Muscle of arm (tissue), 12 donors: ENCODE measurements around the gene GOSR1. TPM values are rescaled to one million over a fixed set of nuclear protein-coding genes. Genes with fewer than 3 reads are reported as not detected.
"Not testable (repeated sequence)": the region's sequence is repeated elsewhere in the genome, so short reads cannot be mapped to it uniquely, and the experiment has no call there.

Source experiments
- DNase-seq: peaks from one replicate; pipeline ENCODE4 v3.0.0-alpha.2; 2013
- polyA plus RNA-seq, 12 donors: library from polyadenylated mRNA; unstranded; fragments of 120-200 nt; gene quantifications; one replicate each; pipeline ENCODE4 v1.2.1, GENCODE V29; 2013; ENCODE audit not compliant: insufficient read length in 12 of 12

Gene GOSR1
- polyA plus RNA-seq, 12 donors, result 18.9 to 41.6 (median 31.4) TPM; not detected in 1

- DNase-seq, result no peak
These were observed 82.4 kb downstream of the GOSR1 start for GRCh38 chr17:30559656-30560055.

DNA sequence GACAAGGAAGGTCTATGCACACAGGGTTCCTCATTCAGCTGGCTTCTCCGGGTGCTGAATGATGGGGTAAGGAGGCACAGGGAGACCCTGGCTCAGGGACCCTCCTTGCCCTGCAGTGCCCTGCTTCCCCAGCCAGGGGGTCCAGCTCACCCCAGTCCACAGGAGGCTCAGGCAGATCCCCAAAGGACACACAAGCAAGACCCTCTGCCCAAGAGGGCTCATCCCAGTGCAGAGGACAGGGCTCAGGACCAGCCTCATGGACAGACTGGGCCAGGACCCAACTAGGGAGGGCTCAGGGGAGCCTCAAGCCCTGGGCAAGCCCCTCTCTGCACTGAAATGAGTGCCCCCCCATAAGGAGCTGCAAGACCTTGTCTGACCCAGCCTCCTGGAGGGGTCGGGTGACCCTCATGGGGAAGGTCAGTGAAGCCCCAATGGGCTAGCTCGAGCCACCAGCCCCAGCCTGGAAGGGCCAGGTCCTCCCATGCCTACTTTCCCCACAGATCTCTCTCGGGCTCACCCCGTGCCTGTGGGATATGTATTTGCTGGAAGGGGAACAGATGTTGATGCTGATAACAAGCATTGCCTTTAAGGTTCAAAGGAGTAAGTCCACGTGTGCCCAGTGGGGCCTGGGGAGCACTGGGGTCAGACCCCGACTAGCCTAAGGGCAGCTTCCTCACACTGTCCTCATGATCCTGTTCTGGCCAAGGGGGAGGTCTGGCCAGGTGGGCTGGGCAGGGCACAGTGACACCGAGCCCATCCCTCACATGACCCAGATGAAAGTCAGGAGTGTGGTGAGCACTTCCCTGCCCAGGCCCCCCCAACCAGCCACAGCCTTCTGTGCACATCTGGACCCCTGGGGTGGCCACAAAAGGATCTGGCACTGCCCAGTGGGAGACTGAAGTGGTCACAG, 83.2 kb downstream of the GOSR1 start:
- DNase-seq, result not testable (repeated sequence)

GRCh38 chr17:30561766-30562165, 84.6 kb downstream of the GOSR1 start:
- DNase-seq, result not testable (repeated sequence)

DNA sequence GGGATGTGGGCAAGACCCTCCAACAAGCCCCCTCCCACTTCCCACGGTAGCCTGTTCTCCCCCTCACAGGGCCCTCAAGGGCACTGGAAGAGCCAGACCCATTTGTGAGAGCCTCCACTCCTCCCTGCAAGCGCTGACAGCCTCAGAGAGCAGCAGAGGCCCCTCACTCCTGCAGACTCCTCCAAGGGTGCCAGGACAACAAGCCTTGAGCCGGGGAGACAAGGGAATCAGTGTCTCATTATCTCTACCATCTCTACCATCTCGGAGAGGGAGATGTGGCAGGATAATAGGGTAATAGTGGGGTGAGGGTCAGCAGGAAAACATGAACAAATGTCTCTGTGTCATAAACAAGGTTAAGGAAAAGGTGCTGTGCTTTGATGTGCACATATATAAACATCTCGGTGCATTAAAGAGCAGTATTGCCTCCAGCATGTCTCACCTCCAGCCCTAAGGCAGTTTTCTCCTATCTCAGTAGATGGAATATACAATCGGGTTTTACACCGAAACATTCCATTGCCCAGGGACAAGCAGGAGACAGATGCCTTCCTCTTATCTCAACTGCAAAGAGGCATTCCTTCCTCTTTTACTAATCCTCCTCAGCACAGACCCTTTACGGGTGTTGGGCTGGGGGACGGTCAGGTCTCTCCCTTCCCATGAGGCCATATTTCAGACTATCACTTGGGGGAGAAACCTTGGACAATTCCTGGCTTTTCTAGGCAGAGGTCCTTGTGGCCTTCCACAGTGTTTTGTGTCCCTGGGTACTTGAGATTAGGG, 86.1 kb downstream of the GOSR1 start:
- not testable (repeated sequence) for DNase-seq

GRCh38 chr17:30563905-30564390, 86.7 kb downstream of the GOSR1 start:
- not testable (repeated sequence) for DNase-seq

GRCh38 chr17:30564422-30565072, 87.3 kb downstream of the GOSR1 start:
- not testable (repeated sequence) for DNase-seq

DNA sequence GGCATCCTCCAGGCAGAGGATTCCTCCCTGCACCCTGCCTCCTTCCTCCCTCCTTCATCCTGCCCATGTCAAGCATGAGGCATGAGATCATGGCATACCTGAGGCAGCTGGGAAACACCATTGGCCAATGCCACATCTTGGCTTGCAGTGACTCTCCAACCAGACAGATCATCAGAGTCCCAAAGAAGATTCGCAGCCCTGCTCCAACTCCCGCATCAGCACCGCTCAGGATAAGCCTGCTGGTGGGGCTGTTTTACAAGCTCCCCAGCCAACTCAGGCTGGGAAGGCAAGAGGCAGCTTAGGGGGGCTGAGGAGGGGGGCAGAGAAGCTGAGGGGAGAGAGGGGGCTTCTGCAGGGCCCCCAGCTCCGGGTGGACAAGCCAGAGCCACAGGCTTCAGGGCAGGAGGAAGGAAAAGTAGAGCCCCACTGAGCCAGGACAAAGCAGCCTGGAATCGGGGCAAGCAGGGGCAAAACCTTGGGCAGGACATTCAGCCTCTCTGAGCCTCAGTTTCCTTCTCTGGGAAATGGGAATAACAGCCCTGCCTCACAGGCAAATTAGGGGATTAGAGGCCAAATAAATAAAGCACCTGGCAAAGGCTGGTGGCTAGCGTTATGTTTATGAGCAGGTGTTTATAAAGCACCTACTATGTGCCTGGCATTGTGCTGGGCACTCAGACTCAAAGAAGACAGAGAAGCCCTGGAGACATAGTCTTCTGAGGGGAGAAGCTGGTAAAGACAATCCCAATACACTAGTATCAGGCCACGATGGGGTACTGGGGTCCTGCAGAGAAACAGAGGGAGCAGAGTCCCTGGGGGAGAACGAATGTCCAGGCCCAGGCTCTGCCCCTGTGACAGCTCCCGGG, 88.1 kb downstream of the GOSR1 start:
- DNase-seq, result no peak

GRCh38 chr17:30566104-30566503, 88.9 kb downstream of the GOSR1 start:
- DNase-seq, result not testable (repeated sequence)

GRCh38 chr17:30566516-30567225, 89.5 kb downstream of the GOSR1 start:
- not testable (repeated sequence) for DNase-seq

DNA sequence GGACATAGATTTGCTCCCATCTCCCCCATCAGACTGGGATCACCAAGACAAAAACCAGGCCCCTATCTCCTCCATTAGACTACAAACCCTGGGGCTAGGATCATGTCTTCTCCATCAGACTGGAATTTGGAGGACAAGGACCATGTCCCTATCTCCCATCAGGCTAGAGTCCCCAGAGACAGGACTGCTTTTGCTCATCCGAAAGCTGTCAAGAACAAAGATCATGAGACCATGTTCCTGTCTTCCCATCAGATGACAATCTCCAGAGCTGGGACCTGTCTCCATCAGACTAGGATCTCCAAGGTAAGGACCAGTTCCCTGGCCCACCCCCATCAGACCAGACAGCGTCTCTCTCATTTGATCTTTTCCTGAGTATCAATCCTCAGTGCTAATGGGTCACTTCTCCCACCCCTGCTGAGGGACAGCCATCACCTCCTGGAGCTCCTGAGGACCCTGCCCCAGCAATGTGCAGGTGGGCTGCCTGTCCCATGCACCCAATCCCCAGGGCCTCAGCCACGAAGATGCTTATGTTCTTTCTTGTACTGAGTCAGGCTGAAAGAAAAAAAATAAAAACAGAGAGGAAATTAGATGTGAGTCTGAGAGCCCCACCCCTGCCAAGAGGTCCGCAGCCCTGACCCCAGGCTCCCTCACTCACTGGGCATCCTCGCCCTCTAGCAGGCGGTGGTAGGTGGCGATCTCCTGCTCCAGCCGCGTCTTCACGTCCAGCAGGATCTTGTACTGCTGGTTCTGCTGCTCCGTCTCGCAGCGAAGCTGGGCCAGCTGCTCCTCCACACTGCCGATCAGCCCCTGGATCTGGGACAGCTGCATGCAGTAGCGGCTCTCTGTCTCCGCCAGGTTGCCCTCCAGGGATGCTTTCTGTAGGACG, 90.3 kb downstream of the GOSR1 start:
- no peak for DNase-seq

DNA sequence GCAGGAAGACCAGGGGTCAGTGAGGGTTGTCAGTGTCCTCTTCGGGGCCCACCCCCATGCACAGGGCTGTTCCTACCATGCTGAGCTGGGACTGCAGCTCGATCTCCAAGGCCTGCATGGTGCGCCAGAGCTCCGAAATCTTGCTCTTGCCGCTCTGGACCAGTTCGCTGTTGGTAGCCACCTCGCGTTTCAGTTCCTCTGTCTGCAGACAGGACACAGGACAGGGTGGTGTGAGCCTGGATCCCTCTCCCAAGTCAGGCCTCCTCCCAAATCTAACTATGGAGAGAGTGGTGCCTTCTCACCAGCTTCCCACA, 90.9 kb downstream of the GOSR1 start:
- DNase-seq, result no peak

GRCh38 chr17:30569531-30570175, 92.4 kb downstream of the GOSR1 start:
- DNase-seq, result not testable (repeated sequence)

- no peak for DNase-seq
These were observed 93.0 kb downstream of the GOSR1 start for GRCh38 chr17:30570191-30570590.

DNA sequence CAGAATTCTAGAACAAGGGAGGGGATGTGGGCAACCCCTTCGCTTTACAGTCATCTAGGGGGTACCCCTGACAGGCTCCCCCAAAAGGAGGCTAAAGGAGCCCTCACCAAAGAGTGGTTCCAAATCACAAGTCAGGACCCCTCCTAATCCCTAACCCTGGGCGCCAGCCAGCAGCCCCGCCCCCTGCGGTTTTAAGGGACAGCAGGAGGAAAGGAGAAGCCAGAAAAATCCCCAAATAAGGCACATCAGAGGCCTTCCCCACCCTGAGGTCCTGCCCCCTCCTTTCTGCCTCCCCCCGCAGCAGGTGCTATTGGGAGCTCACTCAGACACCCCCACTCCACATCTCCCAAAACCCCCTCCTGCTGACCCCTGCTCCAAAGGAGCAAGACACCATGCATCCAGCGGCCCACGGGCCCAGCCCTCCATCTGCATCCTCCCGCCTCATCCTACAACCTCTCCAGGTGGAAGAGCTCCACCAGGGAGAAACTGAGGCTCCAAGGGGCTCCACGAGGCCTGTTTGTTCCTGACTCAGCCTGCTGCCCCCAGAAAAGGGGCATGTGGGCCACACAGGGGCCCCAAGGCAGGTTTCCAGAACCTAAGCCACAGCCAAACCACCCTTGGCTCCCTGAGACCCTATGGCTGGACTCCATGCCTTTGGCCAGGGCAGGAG, 93.5 kb downstream of the GOSR1 start:
- DNase-seq, result no peak

DNA sequence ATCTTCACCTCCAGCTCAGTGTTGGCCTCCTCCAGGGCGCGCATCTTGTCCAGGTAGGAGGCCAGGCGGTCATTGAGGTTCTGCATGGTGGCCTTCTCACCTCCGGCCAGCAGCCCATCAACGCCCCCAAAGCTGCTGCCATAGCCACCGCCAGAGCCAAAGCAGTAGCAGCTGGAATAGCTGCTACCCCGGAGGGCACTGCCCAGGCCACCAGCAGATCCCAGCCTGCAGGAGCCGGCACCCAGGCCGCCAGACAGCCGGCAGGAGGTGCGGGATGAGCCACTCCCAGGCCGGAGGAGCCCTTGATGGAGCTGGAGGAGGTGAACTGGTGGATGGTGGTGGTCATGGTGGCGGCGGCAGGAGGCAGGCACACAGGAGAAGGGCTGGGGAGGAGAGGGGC, 94.2 kb downstream of the GOSR1 start:
- not testable (repeated sequence) for DNase-seq

GRCh38 chr17:30571921-30572320, 94.7 kb downstream of the GOSR1 start:
- DNase-seq, result no peak

GRCh38 chr17:30572651-30573554, 95.7 kb downstream of the GOSR1 start:
- not testable (repeated sequence) for DNase-seq
